Progenitor cell of endocrine pancreas (in vitro differentiated cells): Measurements from ENCODE around the gene TMEM135. TPM values are rescaled to one million over a fixed set of nuclear protein-coding genes. Genes with fewer than 3 reads are reported as not detected.
A peak's percentile ranks its signal among the peaks of the same experiment; 100 is the strongest.

Experiments used
- DNase-seq: peaks from one replicate; pipeline ENCODE4 v3.0.0; 2021; ENCODE audit warnings: low spot score; ENCODE audit not compliant: unreplicated experiment
- H3K27ac Mint-ChIP-seq: 2 replicates; pipeline ENCODE4 v1.8.0; 2021; ENCODE audit warnings: mild to moderate bottlenecking, moderate library complexity, mixed read lengths
- H3K27me3 Mint-ChIP-seq: 2 replicates; pipeline ENCODE4 v1.8.0; 2021; ENCODE audit warnings: mixed read lengths
- H3K36me3 Mint-ChIP-seq: 2 replicates; pipeline ENCODE4 v1.8.0; 2022; ENCODE audit warnings: mixed read lengths; ENCODE audit not compliant: insufficient read depth
- H3K4me1 Mint-ChIP-seq: 2 replicates; pipeline ENCODE4 v1.8.0; 2021; ENCODE audit warnings: low read depth, mixed read lengths
- H3K4me3 Mint-ChIP-seq: 2 replicates; pipeline ENCODE4 v1.8.0; 2021; ENCODE audit warnings: low read depth, mild to moderate bottlenecking, moderate library complexity, mixed read lengths
- H3K9me3 Mint-ChIP-seq: 2 replicates; pipeline ENCODE4 v1.8.0; 2021; ENCODE audit warnings: low read depth, mixed read lengths
- total RNA-seq: library from RNA; stranded (reverse); gene quantifications from 2 replicates; pipeline ENCODE4 v1.2.1, GENCODE V29; 2021
- TF ChIP-seq, protein P1 (sequence below): fragments of 200-600 bp; sonication (generic); IDR thresholded peaks from one replicate; pipeline ENCODE4 v1.5.0; 2021; ENCODE audit warnings: antibody characterized with exemption, mild to moderate bottlenecking; ENCODE audit not compliant: unreplicated experiment

The TMEM135 gene
- total RNA-seq, 1 donor from 2014 or later = 33.0 TPM

DNA sequence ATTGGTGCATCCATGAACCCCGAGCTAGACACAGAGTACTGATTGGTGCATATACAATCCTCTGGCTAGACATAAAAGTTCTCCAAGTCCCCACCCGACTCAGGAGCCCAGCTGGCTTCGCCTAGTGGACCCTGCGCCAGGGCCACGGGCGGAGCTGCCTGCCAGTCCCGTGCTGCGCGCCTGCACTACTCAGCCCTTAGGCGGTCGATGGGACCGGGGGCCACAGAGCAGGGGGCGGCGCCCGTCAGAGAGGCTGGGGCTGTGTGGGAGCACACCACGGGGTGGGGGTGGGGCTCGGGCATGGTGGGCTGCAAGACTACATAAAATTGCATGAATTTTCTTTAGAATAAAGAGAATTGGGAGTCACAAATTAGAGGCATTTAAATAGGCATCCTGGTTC, 248.6 kb downstream of the TMEM135 start:
- TF ChIP-seq, protein P1, sequence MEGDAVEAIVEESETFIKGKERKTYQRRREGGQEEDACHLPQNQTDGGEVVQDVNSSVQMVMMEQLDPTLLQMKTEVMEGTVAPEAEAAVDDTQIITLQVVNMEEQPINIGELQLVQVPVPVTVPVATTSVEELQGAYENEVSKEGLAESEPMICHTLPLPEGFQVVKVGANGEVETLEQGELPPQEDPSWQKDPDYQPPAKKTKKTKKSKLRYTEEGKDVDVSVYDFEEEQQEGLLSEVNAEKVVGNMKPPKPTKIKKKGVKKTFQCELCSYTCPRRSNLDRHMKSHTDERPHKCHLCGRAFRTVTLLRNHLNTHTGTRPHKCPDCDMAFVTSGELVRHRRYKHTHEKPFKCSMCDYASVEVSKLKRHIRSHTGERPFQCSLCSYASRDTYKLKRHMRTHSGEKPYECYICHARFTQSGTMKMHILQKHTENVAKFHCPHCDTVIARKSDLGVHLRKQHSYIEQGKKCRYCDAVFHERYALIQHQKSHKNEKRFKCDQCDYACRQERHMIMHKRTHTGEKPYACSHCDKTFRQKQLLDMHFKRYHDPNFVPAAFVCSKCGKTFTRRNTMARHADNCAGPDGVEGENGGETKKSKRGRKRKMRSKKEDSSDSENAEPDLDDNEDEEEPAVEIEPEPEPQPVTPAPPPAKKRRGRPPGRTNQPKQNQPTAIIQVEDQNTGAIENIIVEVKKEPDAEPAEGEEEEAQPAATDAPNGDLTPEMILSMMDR = no peak
- Mint-ChIP-seq H3K36me3 (no peaks in the 10 kb centered on the region), H3K4me1 (no peaks in the 10 kb centered on the region), H3K4me3 (no peak overlapping the region), H3K9me3 (peaks cover 3% of the 10 kb centered on the region), H3K27ac (no peak overlapping the region), H3K27me3 (no peaks in the 10 kb centered on the region)
- no peak for DNase-seq

DNA sequence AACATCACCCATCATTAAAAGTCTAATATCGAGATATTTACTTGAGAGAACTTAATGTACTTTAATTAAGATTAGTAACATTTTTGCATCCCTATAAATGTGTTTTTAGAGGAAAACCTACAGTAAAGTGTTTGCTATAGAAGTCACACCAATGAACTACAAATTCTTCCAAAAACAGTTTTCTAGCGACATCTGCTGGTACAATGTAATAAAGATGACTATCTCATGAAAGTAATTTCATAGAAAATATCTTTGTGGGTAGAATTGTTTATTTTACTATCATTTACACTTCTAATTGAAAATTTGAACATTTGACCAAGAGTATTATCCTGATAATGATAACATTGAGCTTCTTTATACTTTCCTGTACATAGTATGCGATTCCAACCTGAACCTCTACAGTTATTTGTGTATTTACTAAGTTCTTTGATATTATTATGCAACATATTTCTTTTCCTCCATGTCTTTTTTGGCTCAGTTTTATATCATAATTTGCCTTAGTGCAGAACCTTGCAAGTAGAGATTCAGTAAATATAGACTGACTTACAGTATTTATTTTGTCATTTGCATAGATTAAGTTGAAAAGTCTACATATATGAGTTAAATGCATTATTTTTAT, 252.7 kb downstream of the TMEM135 start:
- Mint-ChIP-seq H3K4me1 (no peaks in the 10 kb centered on the region), H3K27ac (no peak overlapping the region), H3K4me3 (no peak overlapping the region), H3K27me3 (no peaks in the 10 kb centered on the region), H3K36me3 (no peaks in the 10 kb centered on the region), H3K9me3 (peaks cover 3% of the 10 kb centered on the region)
- DNase-seq = no peak
- TF ChIP-seq, protein P1 = peak; percentile 80

DNA sequence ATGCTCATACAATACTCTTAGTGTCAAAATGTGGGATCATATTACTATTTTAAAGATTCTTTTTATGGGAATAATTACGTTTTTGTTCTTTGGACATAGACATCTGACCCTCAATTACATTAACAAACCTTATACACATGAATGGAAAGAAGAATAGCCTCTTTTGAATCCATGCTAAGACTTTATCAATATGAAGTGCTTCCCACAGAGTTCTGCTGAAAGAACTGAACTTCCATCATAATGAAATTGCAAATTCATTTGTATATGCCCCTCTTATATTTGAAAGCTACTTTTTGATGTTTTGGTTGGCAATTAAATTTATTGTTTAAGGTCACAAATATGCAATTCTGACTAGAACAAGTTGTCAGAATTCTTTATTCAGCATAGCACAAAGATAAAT, 254.9 kb downstream of the TMEM135 start:
- no peak overlapping the region for H3K4me3 Mint-ChIP-seq
- H3K27ac Mint-ChIP-seq = no peak overlapping the region

DNA sequence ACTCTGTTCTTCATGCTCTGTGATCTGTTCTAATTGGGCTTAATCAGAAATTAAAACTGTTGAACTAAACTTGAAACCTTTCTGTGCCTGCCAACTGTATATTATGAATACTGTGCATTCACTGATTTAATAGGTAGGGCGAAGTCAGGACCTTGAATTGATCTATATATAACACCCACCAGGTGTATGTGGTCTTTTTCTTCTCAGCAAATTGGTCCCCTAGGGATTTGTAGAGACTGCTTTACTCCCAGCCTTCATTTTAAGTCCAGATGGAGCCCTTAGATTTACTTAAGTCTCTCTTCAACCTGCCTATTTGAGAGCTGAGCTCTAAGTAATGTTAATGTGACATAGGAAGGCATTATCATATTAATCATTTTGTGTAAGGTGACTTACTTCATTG, 257.5 kb downstream of the TMEM135 start:
- TF ChIP-seq, protein P1 = no peak
- Mint-ChIP-seq H3K27ac (no peak overlapping the region), H3K4me1 (no peaks in the 10 kb centered on the region), H3K27me3 (no peaks in the 10 kb centered on the region), H3K9me3 (no peaks in the 10 kb centered on the region), H3K4me3 (no peak overlapping the region), H3K36me3 (no peaks in the 10 kb centered on the region)
- no peak for DNase-seq

More for the DNA sequence above, 254.9 kb downstream of the TMEM135 start:
- TF ChIP-seq, protein P1 = no peak
- Mint-ChIP-seq H3K27me3 (no peaks in the 10 kb centered on the region), H3K4me1 (no peaks in the 10 kb centered on the region), H3K9me3 (peaks cover 3% of the 10 kb centered on the region), H3K36me3 (no peaks in the 10 kb centered on the region)
- DNase-seq = no peak

DNA sequence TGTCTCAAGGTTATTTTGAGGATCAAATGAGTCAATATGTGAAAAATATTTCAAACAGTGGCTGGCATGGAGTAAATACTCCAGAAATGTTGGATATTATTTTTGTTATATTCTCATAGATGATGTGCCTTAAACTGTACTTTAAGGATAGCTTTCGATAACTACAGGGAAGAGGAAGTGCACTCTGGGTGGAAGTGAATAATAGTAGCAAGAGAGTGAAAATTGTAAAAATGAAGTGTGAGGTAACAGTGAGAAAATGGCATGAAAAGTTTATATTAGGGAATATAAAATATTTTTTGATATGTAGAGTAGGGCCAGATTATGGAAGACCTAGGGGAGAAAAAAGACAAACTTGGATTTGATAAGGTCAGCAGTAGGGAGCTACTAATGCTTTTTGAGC, 258.9 kb downstream of the TMEM135 start:
- Mint-ChIP-seq H3K27ac (peak overlapping the region; percentile 9), H3K4me3 (no peak overlapping the region), H3K9me3 (no peaks in the 10 kb centered on the region), H3K27me3 (no peaks in the 10 kb centered on the region), H3K4me1 (peaks cover 3% of the 10 kb centered on the region), H3K36me3 (no peaks in the 10 kb centered on the region)
- DNase-seq = no peak
- TF ChIP-seq, protein P1 = no peak
